Hepatocyte (in vitro differentiated cells): ENCODE results near the gene GIMAP5. TPM values are rescaled to one million over a fixed set of nuclear protein-coding genes. Genes with fewer than 3 reads are reported as not detected.
A peak's percentile ranks its signal among the peaks of the same experiment; 100 is the strongest.

Experiments used
- DNase-seq: peaks from one replicate; pipeline ENCODE4 v3.0.0-alpha.2; 2016; ENCODE audit warnings: low spot score
- H2AFZ ChIP-seq: fragments of 200-600 bp; sonication (generic); 2 replicates; pipeline ENCODE4 v1.6.0; 2016; ENCODE audit warnings: antibody characterized with exemption, mild to moderate bottlenecking
- H3K27ac ChIP-seq: fragments of 200-600 bp; sonication (generic); 2 replicates; pipeline ENCODE4 v1.5.1; 2016; ENCODE audit warnings: mild to moderate bottlenecking
- H3K27me3 ChIP-seq: fragments of 200-600 bp; sonication (generic); 2 replicates; pipeline ENCODE4 v1.6.1; 2016
- H3K36me3 ChIP-seq: fragments of 200-600 bp; sonication (generic); replicated peaks from 2 replicates; pipeline ENCODE4 v1.5.1; 2016; ENCODE audit warnings: low read depth; ENCODE audit not compliant: insufficient read depth
- H3K4me1 ChIP-seq: fragments of 200-600 bp; sonication (generic); 2 replicates; pipeline ENCODE4 v1.5.1; 2016; ENCODE audit warnings: mild to moderate bottlenecking, moderate library complexity; ENCODE audit not compliant: insufficient read depth
- H3K4me2 ChIP-seq: fragments of 200-600 bp; sonication (generic); 2 replicates; pipeline ENCODE4 v1.6.0; 2016
- H3K4me3 ChIP-seq: fragments of 200-600 bp; sonication (generic); 2 replicates; pipeline ENCODE4 v1.5.1; 2016; ENCODE audit warnings: mild to moderate bottlenecking
- H3K79me2 ChIP-seq: fragments of 200-600 bp; sonication (generic); 2 replicates; pipeline ENCODE4 v1.6.0; 2017; ENCODE audit warnings: mild to moderate bottlenecking
- H3K9me2 ChIP-seq: fragments of 200-600 bp; sonication (generic); replicated peaks from 2 replicates; pipeline ENCODE4 v1.6.0; 2017; ENCODE audit warnings: mild to moderate bottlenecking; ENCODE audit not compliant: insufficient read depth
- H3K9me3 ChIP-seq: fragments of 200-600 bp; sonication (generic); 2 replicates; pipeline ENCODE4 v1.5.1; 2016; ENCODE audit warnings: low read depth, mild to moderate bottlenecking
- H4K20me1 ChIP-seq: fragments of 200-600 bp; sonication (generic); 2 replicates; pipeline ENCODE4 v1.6.0; 2016; ENCODE audit warnings: mild to moderate bottlenecking; ENCODE audit not compliant: insufficient read depth, poor library complexity, severe bottlenecking
- EZH2 ChIP-seq: fragments of 200-600 bp; sonication (generic); IDR thresholded peaks from 2 replicates; pipeline ENCODE4 v1.6.1; 2016; ENCODE audit warnings: antibody characterized with exemption, mild to moderate bottlenecking, borderline replicate concordance
- EZH2phosphoT487 ChIP-seq: fragments of 200-600 bp; sonication (generic); IDR thresholded peaks from one replicate; pipeline ENCODE4 v1.6.1; 2018; ENCODE audit warnings: antibody characterized with exemption, mild to moderate bottlenecking, low read depth, moderate library complexity; ENCODE audit not compliant: unreplicated experiment, severe bottlenecking
- WGBS: methylation state at CpG from one replicate; pipeline ENCODE4 v1.1.6; 2016; ENCODE audit warnings: low lambda C conversion rate; ENCODE audit errors: missing lambda C conversion rate; 5-methylcytosine and 5-hydroxymethylcytosine counted together
- polyA plus RNA-seq: library from polyadenylated mRNA; unstranded; fragments of >200 nt; fragmentation: Nextera tagmentation; extraction: Ambion mirVana; gene quantifications from 2 replicates; pipeline ENCODE4 v1.2.1, GENCODE V29; 2016
- total RNA-seq: library from RNA; depleted of rRNA; stranded (reverse); fragments of >200 nt; gene quantifications from 2 replicates; pipeline ENCODE4 v1.2.3, GENCODE V29; 2014
- TF ChIP-seq, protein P1 (sequence below): fragments of 200-600 bp; sonication (generic); IDR thresholded peaks from 2 replicates; pipeline ENCODE4 v1.5.1; 2016; ENCODE audit warnings: antibody characterized with exemption, mild to moderate bottlenecking; ENCODE audit not compliant: poor library complexity

Gene GIMAP5
- total and polyA plus RNA-seq, 2 experiments from 2014 or later, result 0.40 to 0.79 TPM

DNA sequence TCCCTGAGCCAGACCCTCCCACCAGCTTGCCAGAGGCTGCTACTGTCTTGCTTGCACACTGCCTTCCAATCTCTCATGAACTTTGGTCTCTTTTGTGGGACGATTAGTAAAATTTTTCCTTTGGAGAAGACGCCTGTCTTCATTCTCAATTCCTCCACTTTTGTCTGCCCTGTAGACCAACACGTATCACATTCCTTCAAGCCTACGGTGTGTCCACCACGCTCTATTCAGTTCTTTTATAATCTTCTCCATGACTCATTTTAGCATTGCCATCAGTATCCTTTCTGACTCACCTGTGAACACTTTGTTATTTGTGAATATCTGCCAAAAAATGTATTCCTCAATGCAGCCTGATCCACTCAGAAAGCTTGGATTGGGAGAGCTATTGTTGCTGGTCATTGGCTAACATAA, 1.4 kb downstream of the GIMAP5 start:
- Histone ChIP-seq H3K9me3 (no peaks in the 10 kb centered on the region), H3K9me2 (no peaks in the 10 kb centered on the region), H3K4me1 (no peaks in the 10 kb centered on the region), H3K27me3 (peaks cover 38% of the 10 kb centered on the region), H4K20me1 (no peaks in the 10 kb centered on the region), H3K4me3 (no peak overlapping the region), H3K79me2 (no peaks in the 10 kb centered on the region), H3K27ac (no peak overlapping the region), H3K36me3 (no peaks in the 10 kb centered on the region), H3K4me2 (no peak overlapping the region), H2AFZ (no peak overlapping the region)
- 66% methylated on average over 5 of the region's 5 CpGs for WGBS
- TF ChIP-seq EZH2phosphoT487 (no peak), EZH2 (no peak)
- TF ChIP-seq, protein P1, sequence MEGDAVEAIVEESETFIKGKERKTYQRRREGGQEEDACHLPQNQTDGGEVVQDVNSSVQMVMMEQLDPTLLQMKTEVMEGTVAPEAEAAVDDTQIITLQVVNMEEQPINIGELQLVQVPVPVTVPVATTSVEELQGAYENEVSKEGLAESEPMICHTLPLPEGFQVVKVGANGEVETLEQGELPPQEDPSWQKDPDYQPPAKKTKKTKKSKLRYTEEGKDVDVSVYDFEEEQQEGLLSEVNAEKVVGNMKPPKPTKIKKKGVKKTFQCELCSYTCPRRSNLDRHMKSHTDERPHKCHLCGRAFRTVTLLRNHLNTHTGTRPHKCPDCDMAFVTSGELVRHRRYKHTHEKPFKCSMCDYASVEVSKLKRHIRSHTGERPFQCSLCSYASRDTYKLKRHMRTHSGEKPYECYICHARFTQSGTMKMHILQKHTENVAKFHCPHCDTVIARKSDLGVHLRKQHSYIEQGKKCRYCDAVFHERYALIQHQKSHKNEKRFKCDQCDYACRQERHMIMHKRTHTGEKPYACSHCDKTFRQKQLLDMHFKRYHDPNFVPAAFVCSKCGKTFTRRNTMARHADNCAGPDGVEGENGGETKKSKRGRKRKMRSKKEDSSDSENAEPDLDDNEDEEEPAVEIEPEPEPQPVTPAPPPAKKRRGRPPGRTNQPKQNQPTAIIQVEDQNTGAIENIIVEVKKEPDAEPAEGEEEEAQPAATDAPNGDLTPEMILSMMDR, result no peak
- no peak for DNase-seq

DNA sequence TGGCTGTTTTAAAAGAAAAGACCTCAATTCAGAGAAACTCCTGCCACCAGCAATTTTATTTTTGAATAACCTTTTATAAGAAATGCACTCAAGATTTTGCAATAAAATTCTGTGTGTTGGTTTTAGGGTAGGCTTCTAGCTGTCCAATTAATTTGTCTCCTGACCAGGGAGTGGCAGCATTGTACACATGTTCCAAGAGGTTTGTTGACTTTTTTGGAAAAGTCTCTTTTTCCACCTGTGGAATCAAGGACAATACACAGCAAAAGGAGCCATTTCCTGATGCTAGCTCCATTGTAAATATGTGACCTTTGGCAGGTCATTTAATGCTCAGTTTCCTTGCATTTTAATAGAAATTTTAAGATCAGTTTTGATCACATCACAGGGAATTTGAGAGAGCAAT, 1.8 kb downstream of the GIMAP5 start:
- H3K27ac ChIP-seq, result no peak overlapping the region
- peaks cover 38% of the 10 kb centered on the region for H3K27me3 ChIP-seq
- H3K9me3 ChIP-seq, result no peaks in the 10 kb centered on the region
- H3K4me1 ChIP-seq, result no peaks in the 10 kb centered on the region
- DNase-seq, result no peak
- H2AFZ ChIP-seq, result no peak overlapping the region
- H3K79me2 ChIP-seq, result no peaks in the 10 kb centered on the region
- H3K36me3 ChIP-seq, result no peaks in the 10 kb centered on the region
- no peaks in the 10 kb centered on the region for H4K20me1 ChIP-seq
- H3K9me2 ChIP-seq, result no peaks in the 10 kb centered on the region
- H3K4me2 ChIP-seq, result no peak overlapping the region
- no peak overlapping the region for H3K4me3 ChIP-seq
- TF ChIP-seq EZH2, result no peak
- TF ChIP-seq EZH2phosphoT487, result no peak
- TF ChIP-seq, protein P1, result peak; percentile 16

DNA sequence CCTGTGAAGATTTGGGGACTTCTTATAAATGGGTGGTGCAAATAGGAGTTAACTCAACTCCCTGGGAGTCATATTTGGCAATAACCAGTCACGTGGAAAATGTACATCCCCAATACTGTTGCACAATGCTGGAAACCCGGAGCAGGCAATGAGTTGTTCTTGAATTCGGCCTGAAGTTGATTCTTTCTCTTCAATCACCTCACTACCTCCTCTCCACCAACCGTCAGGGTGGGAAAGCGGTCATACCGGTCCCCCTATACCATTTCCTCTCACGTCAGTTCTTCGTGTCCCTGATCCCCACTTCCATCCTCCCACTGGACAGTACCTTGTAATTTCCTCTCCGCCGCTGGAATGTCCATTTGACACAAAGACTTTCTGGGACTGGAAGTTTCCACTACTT, 2.8 kb downstream of the GIMAP5 start:
- 80% methylated on average over 10 of the region's 10 CpGs for WGBS
- DNase-seq, result no peak
- H3K79me2 ChIP-seq, result no peaks in the 10 kb centered on the region
- no peaks in the 10 kb centered on the region for H4K20me1 ChIP-seq
- H3K36me3 ChIP-seq, result no peaks in the 10 kb centered on the region
- TF ChIP-seq EZH2 (no peak), EZH2phosphoT487 (no peak)
- TF ChIP-seq, protein P1, result no peak
- no peak overlapping the region for H3K4me2 ChIP-seq
- H3K9me2 ChIP-seq, result no peaks in the 10 kb centered on the region
- no peaks in the 10 kb centered on the region for H3K9me3 ChIP-seq
- peaks cover 33% of the 10 kb centered on the region for H3K27me3 ChIP-seq
- H2AFZ ChIP-seq, result no peak overlapping the region
- H3K4me3 ChIP-seq, result no peak overlapping the region
- H3K4me1 ChIP-seq, result no peaks in the 10 kb centered on the region
- H3K27ac ChIP-seq, result no peak overlapping the region
